OCI-LY7 (cell line): ENCODE data around the gene NAB2. TPM values are rescaled to one million over a fixed set of nuclear protein-coding genes. Genes with fewer than 3 reads are reported as not detected.

Experiments used
- BruUV-seq: library from RNA; stranded (reverse); fragments of 400-500 nt; replicated peaks from 2 replicates; lab custom pipeline; 2021; lab: Mats Ljungman, UMichigan
- CTCF ChIA-PET: fragments of 300-600 bp; sonication (Branson Sonifier 250); formaldehyde crosslinking; loops from one replicate; lab custom pipeline; 2022; ENCODE audit warnings: antibody characterized with exemption; ENCODE audit not compliant: unreplicated experiment; lab: Charles Lee
- POLR2A ChIA-PET: fragments of 300-600 bp; sonication (Branson Sonifier 250); formaldehyde crosslinking; loops from one replicate; lab custom pipeline; 2022; ENCODE audit warnings: antibody characterized with exemption; lab: Charles Lee
- DNase-seq: peaks from one replicate; pipeline ENCODE4 v3.0.0-alpha.2; 2015; ENCODE audit warnings: low spot score
- H2AFZ ChIP-seq: fragments of 200-600 bp; sonication (generic), shearing (Covaris generic); 2 replicates; pipeline ENCODE4 v1.6.1; 2014; ENCODE audit warnings: mild to moderate bottlenecking, antibody characterized with exemption, low read length, moderate library complexity
- H3K27ac ChIP-seq: fragments of 200-600 bp; sonication (generic); 2 replicates; pipeline ENCODE4 v1.5.1; 2014; ENCODE audit warnings: mixed run types, low read depth, mild to moderate bottlenecking, moderate library complexity, low read length, inconsistent platforms; ENCODE audit not compliant: poor library complexity, severe bottlenecking
- H3K36me3 ChIP-seq: fragments of 200-600 bp; sonication (generic); 2 replicates; pipeline ENCODE4 v1.6.1; 2014; ENCODE audit warnings: mild to moderate bottlenecking, antibody characterized with exemption, low read length, moderate library complexity, mixed read lengths; ENCODE audit not compliant: insufficient read depth
- H3K4me1 ChIP-seq: fragments of 200-600 bp; sonication (generic); 2 replicates; pipeline ENCODE4 v1.5.1; 2014; ENCODE audit warnings: mild to moderate bottlenecking, low read length; ENCODE audit not compliant: insufficient read depth, poor library complexity, severe bottlenecking
- H3K4me2 ChIP-seq: fragments of 200-600 bp; sonication (generic); 2 replicates; pipeline ENCODE4 v1.6.1; 2014; ENCODE audit warnings: mild to moderate bottlenecking, low read length
- H3K4me3 ChIP-seq: fragments of 200-600 bp; sonication (generic); 2 replicates; pipeline ENCODE4 v1.5.1; 2014; ENCODE audit warnings: mild to moderate bottlenecking, low read depth, low read length; ENCODE audit not compliant: poor library complexity, severe bottlenecking
- H3K79me2 ChIP-seq: fragments of 200-600 bp; sonication (generic); 2 replicates; pipeline ENCODE4 v1.6.1; 2016; ENCODE audit warnings: low read depth, mild to moderate bottlenecking, low read length, moderate library complexity, mixed read lengths; ENCODE audit not compliant: insufficient read depth
- H3K9me2 ChIP-seq: fragments of 200-600 bp; sonication (generic); 2 replicates; pipeline ENCODE4 v1.6.1; 2016; ENCODE audit warnings: mild to moderate bottlenecking, low read length, mixed read lengths; ENCODE audit not compliant: insufficient read depth
- H3K9me3 ChIP-seq: fragments of 200-600 bp; sonication (generic); 2 replicates; pipeline ENCODE4 v1.6.1; 2014; ENCODE audit warnings: mild to moderate bottlenecking, mixed run types, low read length, mixed read lengths
- H4K20me1 ChIP-seq: fragments of 200-600 bp; sonication (generic); 2 replicates; pipeline ENCODE4 v1.6.1; 2014; ENCODE audit warnings: mild to moderate bottlenecking, antibody characterized with exemption, low read length, moderate library complexity, mixed read lengths; ENCODE audit not compliant: insufficient read depth
- EZH2phosphoT487 ChIP-seq: fragments of 200-600 bp; sonication (generic); IDR thresholded peaks from 2 replicates; pipeline ENCODE4 v1.6.1; 2018; ENCODE audit warnings: low read depth, borderline replicate concordance, mild to moderate bottlenecking, mixed run types, antibody characterized with exemption, low read length, moderate library complexity, mixed read lengths
- intact Hi-C: fragments of 100-400 bp; cut with micrococcal nuclease; formaldehyde crosslinking; loops from one replicate; pipeline ENCODE4 v1.10.0; 2022; ENCODE audit not compliant: unreplicated experiment
- total RNA-seq, 2 experiments: library from RNA; depleted of rRNA in 1 of 2; stranded (reverse); fragments of >200 nt in 1 of 2; shearing (Covaris generic) in 1 of 2; gene quantifications; 2 replicates each; pipeline ENCODE4 v1.2.3, GENCODE V29; 2014 to 2022
- TF ChIP-seq, protein P1 (sequence below): fragments of 200-600 bp; sonication (generic); conservative IDR thresholded peaks from 2 replicates; pipeline ENCODE4 v1.5.1; 2014; ENCODE audit warnings: mild to moderate bottlenecking, antibody characterized with exemption, low read length, moderate library complexity, mixed read lengths

NAB2 gene
- total RNA-seq, 2 experiments from 2014 or later: 6.8 to 8.5 TPM

DNA sequence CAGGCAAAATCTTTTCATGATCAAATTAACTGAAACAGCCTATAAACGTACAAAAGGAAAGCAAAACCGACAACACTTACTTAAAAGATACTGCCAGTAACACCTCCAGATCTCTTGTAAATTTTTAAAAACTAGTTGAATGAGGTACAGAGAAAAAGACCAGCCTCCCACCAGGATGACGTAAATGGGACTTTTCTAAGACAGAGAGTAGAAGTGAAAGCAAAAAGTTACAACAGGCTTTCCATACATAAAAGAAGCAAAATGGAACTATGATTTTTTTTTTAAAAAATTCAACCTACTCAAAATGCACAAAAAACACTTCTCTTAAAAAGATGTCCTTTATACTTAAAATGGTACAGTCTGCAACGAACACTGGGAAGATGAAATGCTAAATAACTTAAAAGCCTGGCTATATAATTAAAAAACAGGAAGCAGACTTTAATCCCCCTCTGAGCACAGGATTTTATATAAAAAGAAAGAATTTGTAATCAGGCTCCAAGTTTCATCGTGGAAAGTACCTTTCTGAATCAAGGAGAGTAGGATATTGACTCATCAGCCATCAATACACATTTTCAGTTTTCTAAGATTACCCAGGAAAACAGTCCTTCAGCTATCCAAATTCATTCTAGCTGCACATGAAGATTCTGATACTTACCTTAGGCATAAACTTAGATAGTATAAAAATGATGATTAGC is 24.8 kb upstream of the NAB2 start:
- POLR2A ChIA-PET: interaction anchor here (0.6 to 1.8 kb wide), 2 partner anchors 48 to 73 kb away, joined by 3 to 4 read pairs; no protein-coding TSS in a partner anchor
- peak; percentile 28 for DNase-seq
- Histone ChIP-seq H3K4me3 (peak overlapping the region; percentile 12), H3K4me1 (peaks cover 19% of the 10 kb centered on the region), H3K36me3 (peaks cover 95% of the 10 kb centered on the region), H3K9me2 (no peaks in the 10 kb centered on the region), H2AFZ (no peak overlapping the region), H4K20me1 (no peaks in the 10 kb centered on the region), H3K27ac (peak overlapping the region; percentile 46), H3K9me3 (peaks cover 4% of the 10 kb centered on the region; the same call in 1 of the 2 replicates), H3K79me2 (peaks cover 5% of the 10 kb centered on the region), H3K4me2 (peak overlapping the region; percentile 42)
- intact Hi-C loops: loop anchor here (5.0 kb wide), 1 partner anchor 307 kb away; no protein-coding TSS in a partner anchor
- TF ChIP-seq EZH2phosphoT487: no peak
- TF ChIP-seq, protein P1, sequence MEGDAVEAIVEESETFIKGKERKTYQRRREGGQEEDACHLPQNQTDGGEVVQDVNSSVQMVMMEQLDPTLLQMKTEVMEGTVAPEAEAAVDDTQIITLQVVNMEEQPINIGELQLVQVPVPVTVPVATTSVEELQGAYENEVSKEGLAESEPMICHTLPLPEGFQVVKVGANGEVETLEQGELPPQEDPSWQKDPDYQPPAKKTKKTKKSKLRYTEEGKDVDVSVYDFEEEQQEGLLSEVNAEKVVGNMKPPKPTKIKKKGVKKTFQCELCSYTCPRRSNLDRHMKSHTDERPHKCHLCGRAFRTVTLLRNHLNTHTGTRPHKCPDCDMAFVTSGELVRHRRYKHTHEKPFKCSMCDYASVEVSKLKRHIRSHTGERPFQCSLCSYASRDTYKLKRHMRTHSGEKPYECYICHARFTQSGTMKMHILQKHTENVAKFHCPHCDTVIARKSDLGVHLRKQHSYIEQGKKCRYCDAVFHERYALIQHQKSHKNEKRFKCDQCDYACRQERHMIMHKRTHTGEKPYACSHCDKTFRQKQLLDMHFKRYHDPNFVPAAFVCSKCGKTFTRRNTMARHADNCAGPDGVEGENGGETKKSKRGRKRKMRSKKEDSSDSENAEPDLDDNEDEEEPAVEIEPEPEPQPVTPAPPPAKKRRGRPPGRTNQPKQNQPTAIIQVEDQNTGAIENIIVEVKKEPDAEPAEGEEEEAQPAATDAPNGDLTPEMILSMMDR: no peak
- CTCF ChIA-PET: no interaction called here
- BruUV-seq: no TSS peak

DNA sequence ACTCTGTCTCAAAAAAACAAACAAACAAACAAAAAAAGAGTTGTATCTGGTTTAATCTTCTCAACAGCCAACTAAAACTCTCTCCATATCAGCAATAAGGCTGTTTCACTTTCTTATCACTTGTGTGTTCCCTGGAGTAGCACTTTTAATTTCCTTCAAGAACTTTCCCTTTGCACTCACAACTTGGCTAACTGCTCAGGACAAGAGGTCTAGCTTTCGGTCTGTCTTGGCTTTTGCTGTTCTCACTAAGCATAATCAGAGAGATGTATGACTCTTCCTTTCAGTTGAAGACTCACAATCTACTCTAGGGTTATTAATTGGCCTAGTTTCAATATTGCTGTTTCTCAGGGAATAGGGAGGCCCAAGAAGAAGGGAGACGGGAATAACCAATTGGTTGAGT is 22.7 kb upstream of the NAB2 start:
- Histone ChIP-seq H3K4me2 (no peak overlapping the region), H3K36me3 (peaks cover 96% of the 10 kb centered on the region), H4K20me1 (no peaks in the 10 kb centered on the region), H3K27ac (no peak overlapping the region), H3K4me3 (no peak overlapping the region), H3K4me1 (peaks cover 23% of the 10 kb centered on the region), H3K9me3 (peaks cover 4% of the 10 kb centered on the region; the same call in 1 of the 2 replicates), H3K79me2 (peaks cover 6% of the 10 kb centered on the region), H3K9me2 (no peaks in the 10 kb centered on the region), H2AFZ (no peak overlapping the region)
- DNase-seq: no peak
- no TSS peak for BruUV-seq
- TF ChIP-seq EZH2phosphoT487: no peak
- TF ChIP-seq, protein P1: no peak
- intact Hi-C loops: loop anchor here (5.0 kb wide), 1 partner anchor 116 kb away; no protein-coding TSS in a partner anchor
- POLR2A ChIA-PET: interaction anchor here (0.6 to 1.8 kb wide), 3 partner anchors 13 to 1362 kb away, joined by 4 to 6 read pairs (median 4); no protein-coding TSS in a partner anchor
- CTCF ChIA-PET: no interaction called here
